H9 (cell line): ENCODE data around the gene SNX27. TPM values are rescaled to one million over a fixed set of nuclear protein-coding genes. Genes with fewer than 3 reads are reported as not detected.

Experiments used
- DNase-seq: peaks from one replicate; pipeline ENCODE4 v3.0.0-alpha.2; 2017
- H2AFZ ChIP-seq: one replicate; pipeline ENCODE4 v1.6.1; 2013; ENCODE audit warnings: mild to moderate bottlenecking, low read length, control low read depth, moderate library complexity
- H2AK5ac ChIP-seq: 2 replicates; pipeline ENCODE4 v1.6.1; 2013; ENCODE audit warnings: low read length, control low read depth, mixed read lengths; ENCODE audit not compliant: insufficient read length
- H2BK120ac ChIP-seq: one replicate; pipeline ENCODE4 v1.6.1; 2013; ENCODE audit warnings: low read depth, mild to moderate bottlenecking, low read length, control low read depth, inconsistent platforms; ENCODE audit not compliant: poor library complexity, severe bottlenecking
- H2BK12ac ChIP-seq: 2 replicates; pipeline ENCODE4 v1.6.1; 2013; ENCODE audit warnings: low read length, control low read depth, mixed read lengths, low read depth; ENCODE audit not compliant: insufficient read length
- H2BK15ac ChIP-seq: 2 replicates; pipeline ENCODE4 v1.6.1; 2013; ENCODE audit warnings: low read depth, low read length, control low read depth
- H2BK20ac ChIP-seq: one replicate; pipeline ENCODE4 v1.6.1; 2013; ENCODE audit warnings: low read depth, mild to moderate bottlenecking, low read length, control low read depth, inconsistent platforms; ENCODE audit not compliant: poor library complexity, severe bottlenecking
- H2BK5ac ChIP-seq: 2 replicates; pipeline ENCODE4 v1.6.1; 2013; ENCODE audit warnings: low read length, control low read depth, mixed read lengths; ENCODE audit not compliant: insufficient read length
- H3K14ac ChIP-seq: 2 replicates; pipeline ENCODE4 v1.6.1; 2013; ENCODE audit warnings: low read length, control low read depth; ENCODE audit not compliant: insufficient read depth
- H3K18ac ChIP-seq: 2 replicates; pipeline ENCODE4 v1.6.1; 2013; ENCODE audit warnings: low read depth, mild to moderate bottlenecking, mixed read lengths, low read length, control low read depth; ENCODE audit not compliant: insufficient read length
- H3K23ac ChIP-seq: 2 replicates; pipeline ENCODE4 v1.6.1; 2013; ENCODE audit warnings: low read length, control low read depth, mixed read lengths, low read depth; ENCODE audit not compliant: insufficient read length
- H3K23me2 ChIP-seq: 2 replicates; pipeline ENCODE4 v1.6.1; 2013; ENCODE audit warnings: low read depth, mild to moderate bottlenecking, mixed read lengths, low read length, control low read depth; ENCODE audit not compliant: insufficient read length, poor library complexity, severe bottlenecking
- H3K27ac ChIP-seq: 2 replicates; pipeline ENCODE4 v1.5.1; 2013; ENCODE audit warnings: low read length, control low read depth, mixed read lengths, low read depth; ENCODE audit not compliant: insufficient read length
- H3K27me3 ChIP-seq: 2 replicates; pipeline ENCODE4 v1.6.1; 2013; ENCODE audit warnings: low read length, control low read depth, inconsistent platforms; ENCODE audit not compliant: insufficient read depth
- H3K4ac ChIP-seq: 2 replicates; pipeline ENCODE4 v1.6.1; 2013; ENCODE audit warnings: low read depth, mild to moderate bottlenecking, control low read depth, inconsistent platforms, low read length, moderate library complexity
- H3K4me1 ChIP-seq: 2 replicates; pipeline ENCODE4 v1.6.1; 2013; ENCODE audit warnings: low read length, control low read depth, inconsistent platforms; ENCODE audit not compliant: insufficient read depth
- H3K4me2 ChIP-seq: 2 replicates; pipeline ENCODE4 v1.6.1; 2013; ENCODE audit warnings: low read length, control low read depth, mixed read lengths; ENCODE audit not compliant: insufficient read length, insufficient read depth
- H3K56ac ChIP-seq: 2 replicates; pipeline ENCODE4 v1.6.1; 2013; ENCODE audit warnings: low read depth, mild to moderate bottlenecking, mixed read lengths, low read length, control low read depth; ENCODE audit not compliant: insufficient read length
- H3K79me1 ChIP-seq: 2 replicates; pipeline ENCODE4 v1.6.1; 2013; ENCODE audit warnings: low read depth, mild to moderate bottlenecking, moderate library complexity, low read length, control low read depth, inconsistent platforms; ENCODE audit not compliant: insufficient read depth, poor library complexity, severe bottlenecking
- H3K79me2 ChIP-seq: 2 replicates; pipeline ENCODE4 v1.6.1; 2013; ENCODE audit warnings: low read length, control low read depth, inconsistent platforms; ENCODE audit not compliant: insufficient read depth
- H3K9ac ChIP-seq: 2 replicates; pipeline ENCODE4 v1.6.1; 2013; ENCODE audit warnings: low read length, control low read depth, mixed read lengths; ENCODE audit not compliant: insufficient read length; ENCODE audit errors: extremely low read depth
- H3K9me3 ChIP-seq: one replicate; pipeline ENCODE4 v1.6.1; 2013; ENCODE audit warnings: low read depth, low read length, inconsistent platforms; ENCODE audit not compliant: control insufficient read depth
- H3T11ph ChIP-seq: one replicate; pipeline ENCODE4 v1.6.1; 2013; ENCODE audit warnings: mild to moderate bottlenecking, low read length, control low read depth, inconsistent platforms
- H4K20me1 ChIP-seq: one replicate; pipeline ENCODE4 v1.6.1; 2013; ENCODE audit not compliant: control insufficient read depth, insufficient read length, insufficient read depth
- H4K5ac ChIP-seq: 2 replicates; pipeline ENCODE4 v1.6.1; 2013; ENCODE audit warnings: low read depth, mild to moderate bottlenecking, mixed read lengths, low read length, control low read depth; ENCODE audit not compliant: insufficient read length
- H4K8ac ChIP-seq: replicated peaks from 2 replicates; pipeline ENCODE4 v1.6.1; 2013; ENCODE audit warnings: low read length, control low read depth, mixed read lengths, low read depth; ENCODE audit not compliant: insufficient read length
- H4K91ac ChIP-seq: 2 replicates; pipeline ENCODE4 v1.6.1; 2013; ENCODE audit warnings: low read depth, mild to moderate bottlenecking, moderate library complexity, mixed read lengths, low read length, control low read depth; ENCODE audit not compliant: insufficient read length
- H3K27ac Mint-ChIP-seq, 3 experiments: 2 replicates in 2 of 3; 3 replicates in 1 of 3; pipeline ENCODE4 v1.8.0; 2020 to 2021; ENCODE audit warnings: mixed read lengths in 3 of 3, mild to moderate bottlenecking in 1 of 3, moderate library complexity in 1 of 3
- H3K27me3 Mint-ChIP-seq: 2 replicates; pipeline ENCODE4 v1.8.0; 2021; ENCODE audit warnings: low read depth, mild to moderate bottlenecking, moderate library complexity, mixed read lengths
- H3K36me3 Mint-ChIP-seq, 3 experiments: 2 replicates in 2 of 3; 3 replicates in 1 of 3; pipeline ENCODE4 v1.8.0; 2020 to 2021; ENCODE audit warnings: low read depth in 3 of 3, mixed read lengths in 3 of 3; ENCODE audit not compliant: insufficient read depth in 1 of 3
- H3K4me1 Mint-ChIP-seq, 2 experiments: 2 replicates each; pipeline ENCODE4 v1.8.0; 2020; ENCODE audit warnings: mixed read lengths in 2 of 2
- H3K4me3 Mint-ChIP-seq, 2 experiments: 2 replicates in 1 of 2; 3 replicates in 1 of 2; pipeline ENCODE4 v1.8.0; 2020 to 2021; ENCODE audit warnings: mild to moderate bottlenecking in 2 of 2, mixed read lengths in 2 of 2, moderate library complexity in 1 of 2
- H3K9me3 Mint-ChIP-seq, 2 experiments: 2 replicates in 1 of 2; 3 replicates in 1 of 2; pipeline ENCODE4 v1.8.0; 2020; ENCODE audit warnings: mild to moderate bottlenecking in 2 of 2, mixed read lengths in 2 of 2, moderate library complexity in 1 of 2
- CTCF ChIP-seq: fragments of 200-600 bp; sonication (generic); conservative IDR thresholded peaks from 3 replicates; pipeline ENCODE4 v1.8.0; 2021; ENCODE audit warnings: antibody characterized with exemption, mild to moderate bottlenecking
- WGBS: extraction: QIAGEN DNeasy Blood & Tissue Kit; methylation state at CpG from one replicate; pipeline ENCODE4 v1.1.7; 2013; ENCODE audit warnings: missing lambda C conversion rate, low lambda C conversion rate, mixed read lengths; ENCODE audit not compliant: insufficient read length; ENCODE audit errors: extremely low coverage; 5-methylcytosine and 5-hydroxymethylcytosine counted together
- total RNA-seq: library from RNA; stranded (reverse); gene quantifications from 2 replicates; pipeline ENCODE4 v1.2.1, GENCODE V29; 2021

The SNX27 gene
- total RNA-seq, 1 experiment from 2014 or later: 48.9 TPM

- H3K4me1 Mint-ChIP-seq: peaks cover 7 to 11% of the 10 kb centered on the region in 2 experiments
- no peaks in the 10 kb centered on the region for H3K9me3 Mint-ChIP-seq
- Histone ChIP-seq H3K9ac (no peak overlapping the region), H3K79me1 (no peaks in the 10 kb centered on the region), H3K14ac (no peak overlapping the region; the same call in 1 of the 2 replicates), H3K4me1 (no peaks in the 10 kb centered on the region), H2BK20ac (no peak overlapping the region), H3K9me3 (no peaks in the 10 kb centered on the region), H3K4ac (no peak overlapping the region), H4K8ac (no peak overlapping the region), H3K27ac (no peak overlapping the region), H2AFZ (no peak overlapping the region), H4K20me1 (no peaks in the 10 kb centered on the region), H4K91ac (no peak overlapping the region), H3K27me3 (no peaks in the 10 kb centered on the region), H3K56ac (no peak overlapping the region), H3K79me2 (no peaks in the 10 kb centered on the region), H3K18ac (no peak overlapping the region), H3K23me2 (no peaks in the 10 kb centered on the region), H3K4me2 (no peak overlapping the region), H2BK5ac (no peak overlapping the region), H4K5ac (no peak overlapping the region), H3K23ac (no peak overlapping the region), H2BK12ac (no peak overlapping the region), H2BK120ac (no peak overlapping the region), H2BK15ac (no peak overlapping the region), H2AK5ac (no peak overlapping the region), H3T11ph (no peak overlapping the region)
- DNase-seq: no peak
- no peak overlapping the region for H3K4me3 Mint-ChIP-seq
- no peak for TF ChIP-seq CTCF
- H3K36me3 Mint-ChIP-seq: peaks cover 8 to 47% (median 25%) of the 10 kb centered on the region in 3 experiments
- H3K27ac Mint-ChIP-seq: no peak overlapping the region
- H3K27me3 Mint-ChIP-seq: no peaks in the 10 kb centered on the region
- WGBS: no CpG with 5 or more reads among the region's 8 CpGs
These were observed 32.2 kb upstream of the SNX27 start for GRCh38 chr1:151579436-151580225.
